GM12891 (cell line): ENCODE results near the gene IMMP2L.

ENCODE experiments used
- PAX5 ChIP-seq: IDR thresholded peaks from 2 replicates; pipeline ENCODE4 v1.6.1; 2011; ENCODE audit warnings: low read length, moderate library complexity, mild to moderate bottlenecking; ENCODE audit not compliant: insufficient read depth, severe bottlenecking
- POLR2A ChIP-seq: IDR thresholded peaks from 2 replicates; pipeline ENCODE4 v1.6.1; 2011; ENCODE audit warnings: low read depth, low read length, control low read depth
- POLR2AphosphoS5 ChIP-seq: IDR thresholded peaks from 2 replicates; pipeline ENCODE4 v1.6.1; 2011; ENCODE audit warnings: low read depth, low read length, control low read depth
- POU2F2 ChIP-seq: IDR thresholded peaks from 2 replicates; pipeline ENCODE4 v1.6.1; 2011; ENCODE audit warnings: low read depth, mild to moderate bottlenecking, control low read depth, low read length, moderate library complexity
- SPI1 ChIP-seq: IDR thresholded peaks from 2 replicates; pipeline ENCODE4 v1.6.1; 2011; ENCODE audit warnings: low read depth, low read length, control low read depth
- TAF1 ChIP-seq: IDR thresholded peaks from 2 replicates; pipeline ENCODE4 v1.6.1; 2011; ENCODE audit warnings: low read depth, low read length, control low read depth

GRCh38 chr7:111108000-111108399 is 454.3 kb downstream of the IMMP2L start:
- TF ChIP-seq TAF1 (no peak), POLR2AphosphoS5 (no peak), POU2F2 (no peak), POLR2A (no peak), SPI1 (no peak), PAX5 (no peak)
